HG03066 (cell line): ENCODE measurements around the gene ASIC3.

ENCODE experiments used
- ATAC-seq: cut with Tn5 transposase; IDR thresholded peaks from one replicate; pipeline ENCODE4 v1.9.1; 2021; ENCODE audit warnings: low read depth; ENCODE audit not compliant: unreplicated experiment

The ASIC3 gene

DNA sequence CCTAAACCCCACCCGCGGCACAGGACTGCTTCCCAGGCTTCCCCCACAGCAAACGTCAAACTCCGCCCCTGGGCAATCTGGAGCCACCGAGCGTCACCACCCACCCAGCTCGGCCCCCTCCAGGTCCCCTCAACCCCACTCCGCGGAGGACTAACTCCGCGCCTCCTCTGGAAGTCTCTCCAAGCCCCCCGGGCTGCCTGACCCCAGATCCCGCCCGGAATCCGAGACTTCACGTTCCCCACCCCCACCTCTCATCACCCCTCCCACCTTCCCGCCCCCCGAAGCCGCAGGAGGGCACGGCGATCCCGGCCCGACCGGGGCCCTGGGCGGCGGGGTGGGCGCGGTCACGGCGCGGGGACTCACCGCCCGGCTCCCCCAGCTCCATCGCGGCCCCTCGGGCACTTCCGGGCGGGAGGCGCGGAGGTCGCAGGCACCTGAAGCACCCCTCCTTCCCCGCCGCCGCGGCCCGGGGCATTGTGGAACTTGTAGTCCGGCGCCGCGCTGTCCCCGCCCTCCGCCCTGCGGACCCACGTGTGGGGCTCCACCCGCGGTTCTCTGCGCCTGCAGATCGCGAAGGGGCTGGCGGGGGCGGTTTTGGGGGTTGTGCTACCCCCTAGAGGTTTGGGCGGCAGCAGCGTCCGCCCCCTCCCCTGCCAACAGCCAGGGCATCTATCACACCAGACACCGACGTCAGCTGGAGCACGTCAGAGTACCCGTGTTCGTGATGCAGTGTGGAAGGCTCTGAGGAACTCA is 34.9 kb downstream of the ASIC3 start, which contains the start of gene TMUB1:
Gene TMUB1, minus strand, starts transcription at position 423 of the 753 bp plus-strand sequence. CDS start 930 bp downstream, outside the sequence.
- peak; percentile 42 for ATAC-seq

DNA sequence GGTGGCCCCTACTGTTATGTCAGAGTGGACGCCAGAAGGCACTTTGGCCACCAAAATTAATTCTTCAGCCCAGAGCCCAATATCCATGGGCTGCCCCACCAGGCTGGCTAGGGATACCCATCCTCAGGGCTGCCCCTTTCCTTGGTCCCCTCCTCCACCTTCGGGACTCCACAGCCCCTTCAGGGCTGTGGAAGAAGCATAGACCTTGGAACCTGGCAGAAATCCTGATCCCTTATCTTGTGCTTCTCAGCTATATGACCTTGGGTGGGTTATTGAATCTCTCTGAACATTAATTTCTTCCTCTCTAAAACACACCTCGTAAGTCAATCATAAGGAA is 35.5 kb downstream of the ASIC3 start:
- ATAC-seq = no peak

DNA sequence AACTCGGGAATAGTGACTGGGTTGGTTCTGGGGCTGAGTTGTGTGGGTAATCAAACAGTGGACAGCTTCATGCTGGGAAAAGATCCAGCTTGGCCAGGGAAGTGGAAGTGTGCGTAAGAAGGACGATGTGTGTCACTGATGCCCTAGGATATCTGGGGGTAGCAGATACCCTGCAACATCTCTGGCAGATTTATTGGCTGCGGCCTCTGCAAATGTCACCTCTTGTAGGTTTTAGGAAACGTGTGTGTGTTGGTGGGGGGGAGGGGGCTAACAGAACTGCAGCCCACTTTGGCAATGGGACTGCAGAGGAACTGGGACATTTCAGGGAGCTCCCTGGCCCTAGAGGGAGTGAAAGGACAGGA is 37.0 kb downstream of the ASIC3 start:
- ATAC-seq = no peak

DNA sequence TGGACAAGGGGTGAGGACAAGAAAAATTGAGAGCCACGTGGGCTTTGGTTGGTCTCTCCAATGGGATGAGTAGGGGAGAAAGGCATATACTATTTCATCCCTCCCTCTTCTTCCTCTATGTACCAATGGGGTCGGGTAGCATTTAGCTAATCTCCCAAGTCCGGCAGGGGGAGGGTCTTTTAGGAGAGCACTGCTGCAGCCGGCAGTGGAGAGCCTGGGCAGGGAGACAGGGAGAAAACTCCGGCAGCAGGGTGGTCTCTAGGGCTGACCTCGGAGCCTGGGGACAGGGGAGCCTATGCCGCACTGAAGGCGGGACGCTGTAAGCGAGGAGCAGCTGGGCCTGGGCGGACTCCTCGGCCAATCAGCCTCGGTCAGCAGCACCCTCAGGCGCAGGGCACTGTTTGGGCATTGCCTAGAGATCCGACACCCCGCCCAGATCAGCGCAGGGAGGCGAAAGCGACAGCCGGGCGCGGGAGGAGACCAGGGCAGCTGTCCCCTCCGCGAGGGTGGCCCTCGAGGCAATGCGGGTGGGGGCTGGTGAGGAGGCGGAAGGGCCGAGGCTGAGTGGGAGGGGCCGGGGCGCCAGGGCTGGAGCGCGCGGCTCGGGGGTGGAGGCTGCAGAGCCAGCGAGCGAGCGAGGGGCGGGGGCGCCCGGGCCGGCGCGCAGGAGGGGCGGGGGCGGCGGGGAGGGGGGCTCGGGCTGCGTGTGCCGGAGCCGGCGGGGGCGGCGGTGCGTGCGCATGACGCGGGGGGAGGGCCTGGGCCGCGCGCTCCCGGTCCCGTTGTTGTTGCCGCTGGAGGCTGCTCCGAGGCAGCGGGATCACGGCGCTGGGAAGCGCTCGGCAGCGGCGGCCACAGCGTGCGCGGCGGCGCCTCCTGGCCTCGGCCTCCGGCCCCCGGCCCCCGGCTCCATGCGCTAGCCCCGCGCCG is 37.6 kb downstream of the ASIC3 start, which contains the start of gene AGAP3:
Gene AGAP3, plus strand, starts transcription at position 785 of the 930 bp plus-strand sequence. CDS start 267 bp downstream, outside the sequence.
- ATAC-seq = peak; percentile 45

DNA sequence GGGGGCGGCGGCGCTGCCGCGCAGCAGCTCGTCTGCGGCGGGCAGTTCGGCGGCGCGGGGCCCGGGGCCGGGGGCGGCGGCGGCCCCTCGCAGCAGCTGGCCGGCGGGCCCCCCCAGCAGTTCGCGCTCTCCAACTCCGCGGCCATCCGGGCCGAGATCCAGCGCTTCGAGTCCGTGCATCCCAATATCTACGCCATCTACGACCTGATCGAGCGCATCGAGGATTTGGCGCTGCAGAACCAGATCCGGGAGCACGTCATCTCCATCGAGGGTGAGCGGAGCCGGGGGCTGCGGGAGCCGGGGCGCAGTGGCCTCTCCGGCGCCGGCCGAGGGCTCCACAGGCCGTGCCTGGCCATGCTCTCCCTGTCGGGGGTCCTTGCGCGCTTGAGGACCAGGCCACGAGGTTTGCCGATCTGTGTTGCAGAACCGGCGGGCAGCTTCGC is 38.5 kb downstream of the ASIC3 start:
- ATAC-seq = no peak

DNA sequence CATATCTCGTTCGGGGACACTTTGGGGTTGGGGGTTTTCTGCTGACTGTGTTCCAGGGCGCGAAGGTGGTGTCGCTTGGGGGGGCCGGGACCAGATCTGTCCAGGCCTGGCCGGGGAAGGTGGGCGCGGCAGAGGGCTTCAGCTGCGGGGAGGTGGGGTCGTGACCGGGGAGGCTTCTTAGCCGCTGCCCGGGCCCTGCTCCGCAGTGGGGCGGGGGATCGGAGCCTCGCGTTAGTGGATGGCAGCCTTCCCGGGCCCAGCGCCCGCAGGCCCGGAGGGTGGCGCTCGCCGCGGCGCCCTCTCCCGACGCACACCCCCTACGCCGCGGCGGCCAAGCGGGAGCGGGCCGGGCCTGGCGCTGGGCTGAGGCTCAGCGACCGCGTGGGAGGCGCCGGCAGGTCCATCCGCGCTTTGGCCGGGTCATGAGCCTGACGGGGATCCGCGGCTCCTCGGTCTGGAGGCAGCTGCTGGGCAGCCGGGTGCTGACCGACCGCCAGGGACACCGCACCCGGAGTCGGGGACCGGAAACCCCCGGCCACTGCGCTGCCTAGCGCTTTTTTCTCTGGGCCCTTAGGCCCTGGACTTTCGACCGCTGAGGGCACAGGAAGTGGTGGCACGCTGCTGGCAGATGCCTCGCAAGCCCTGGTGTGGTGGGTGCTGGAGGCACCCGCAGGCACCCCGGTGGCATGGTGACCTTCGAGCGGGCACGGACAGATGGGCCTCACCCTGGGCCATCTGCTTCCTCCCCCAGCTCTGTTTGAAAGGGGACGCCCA is 39.1 kb downstream of the ASIC3 start:
- ATAC-seq = no peak

DNA sequence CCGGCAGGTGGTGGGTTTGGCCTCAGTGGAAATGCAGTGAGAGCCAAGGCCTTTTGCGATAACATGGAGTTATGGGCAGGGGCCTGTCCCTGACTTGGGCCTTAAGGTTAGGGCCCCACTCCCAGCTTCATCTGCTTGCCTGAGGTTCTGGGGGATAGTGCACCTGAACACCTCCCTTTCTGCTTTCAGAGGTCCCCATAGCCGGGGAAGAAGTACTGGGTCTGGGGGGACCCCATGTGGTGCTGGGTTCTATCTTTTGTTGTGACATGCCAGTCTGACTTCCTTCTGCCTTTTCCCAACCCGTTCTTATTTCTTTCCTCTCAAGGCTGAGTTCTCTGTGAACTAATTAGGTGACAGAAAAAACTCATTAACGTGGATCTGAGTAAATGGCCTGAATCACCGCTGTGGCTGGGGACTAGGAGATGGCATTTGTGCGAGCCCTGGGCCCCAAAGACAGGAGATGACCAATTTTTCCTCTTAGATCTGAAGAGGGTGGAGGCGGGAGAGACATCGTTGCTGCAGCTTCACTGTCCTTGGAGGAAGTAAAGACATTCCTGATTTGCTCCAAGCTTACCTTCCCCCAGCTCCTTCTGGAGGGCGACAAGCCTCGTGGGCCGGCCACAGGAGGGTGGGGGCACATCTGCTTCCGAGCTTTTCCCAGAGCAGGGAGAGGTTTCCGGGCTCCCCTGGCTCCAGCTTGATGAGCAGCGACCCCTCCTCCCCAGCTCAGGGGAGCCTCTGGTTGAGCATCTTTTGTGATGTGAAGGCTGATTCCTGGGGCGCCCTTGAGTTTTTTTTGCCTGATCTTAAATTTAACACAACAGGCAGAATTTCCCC is 39.9 kb downstream of the ASIC3 start:
- ATAC-seq = no peak

DNA sequence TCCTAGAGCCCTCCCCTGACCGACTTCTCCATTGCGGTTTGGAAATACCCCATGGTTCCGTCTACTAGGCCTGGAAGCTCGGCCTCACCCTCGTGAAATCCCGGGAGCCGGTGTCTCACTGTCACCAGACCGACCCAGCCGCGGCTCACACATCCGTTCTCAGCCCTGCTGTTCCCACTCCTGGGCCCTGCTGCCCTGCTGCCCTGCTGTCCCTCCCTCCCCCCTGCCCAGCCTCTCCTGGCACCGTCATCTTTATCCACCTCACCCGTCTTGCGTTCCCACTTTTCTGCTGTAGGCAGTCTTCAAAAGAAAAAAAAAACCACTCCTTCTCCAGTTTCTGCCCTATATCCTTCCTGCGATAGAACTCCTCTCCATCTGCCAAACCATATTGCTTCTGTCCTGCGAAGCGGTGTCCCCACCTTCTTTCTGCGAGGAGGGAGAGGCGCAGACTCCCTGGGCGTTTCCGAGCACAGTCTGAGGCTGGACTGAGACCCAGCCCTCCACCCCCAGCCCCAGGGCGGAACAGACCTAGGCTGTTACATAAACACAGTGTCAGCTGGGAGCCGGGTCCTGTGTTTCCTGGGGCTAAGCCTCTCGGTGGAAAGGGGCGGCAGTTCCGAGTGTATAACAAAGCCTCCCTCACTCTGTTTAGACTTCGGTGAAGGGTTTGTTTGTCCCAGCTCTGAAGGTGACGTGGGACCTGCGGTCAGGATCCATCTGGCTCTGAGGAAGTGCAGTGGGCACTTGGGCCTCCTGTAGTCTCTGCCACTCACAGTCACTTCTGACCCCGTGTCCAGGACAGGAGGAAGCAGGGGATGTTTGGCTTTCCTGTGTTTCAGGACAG is 40.7 kb downstream of the ASIC3 start:
- no peak for ATAC-seq

DNA sequence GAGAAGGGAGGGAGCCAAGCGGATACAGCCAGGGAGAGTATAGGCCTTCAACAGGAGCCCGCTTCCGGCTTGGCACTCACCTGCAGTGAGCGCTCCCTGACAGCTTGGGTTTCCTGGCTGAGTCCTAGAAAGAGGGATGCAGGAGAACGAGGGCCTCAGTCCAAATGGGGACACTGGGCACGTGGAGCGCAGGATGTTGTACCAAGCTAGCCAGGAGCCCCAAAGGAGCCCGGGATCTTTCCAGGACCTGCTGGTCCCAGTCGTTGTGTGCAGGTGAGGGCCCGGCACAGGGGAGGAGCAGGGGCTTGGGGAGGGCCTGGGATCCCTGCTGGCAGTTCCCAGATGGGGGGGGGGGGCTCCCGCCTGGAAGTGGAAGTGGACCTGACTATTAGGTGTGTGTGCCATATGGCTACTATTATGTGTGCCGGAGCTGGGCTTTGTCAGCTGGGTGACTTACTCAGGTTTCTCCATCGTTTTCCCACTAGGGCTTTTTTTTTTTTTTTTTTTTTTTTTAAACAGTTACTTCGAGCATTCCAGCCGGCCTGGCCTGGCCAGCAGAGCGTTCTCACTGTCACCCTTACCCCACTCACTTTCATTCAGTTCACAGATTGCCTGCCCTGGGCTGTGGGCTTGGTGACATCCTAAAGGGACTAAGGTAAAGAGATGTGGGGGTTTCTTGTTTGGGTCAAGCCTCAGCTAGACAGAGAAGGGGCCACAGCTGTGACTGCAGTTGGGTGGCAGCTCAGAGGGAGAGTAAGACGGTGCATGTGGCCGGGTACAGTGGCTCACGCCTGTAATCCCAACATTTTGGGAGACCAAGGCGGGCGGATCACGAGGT is 41.8 kb downstream of the ASIC3 start:
- ATAC-seq = no peak

DNA sequence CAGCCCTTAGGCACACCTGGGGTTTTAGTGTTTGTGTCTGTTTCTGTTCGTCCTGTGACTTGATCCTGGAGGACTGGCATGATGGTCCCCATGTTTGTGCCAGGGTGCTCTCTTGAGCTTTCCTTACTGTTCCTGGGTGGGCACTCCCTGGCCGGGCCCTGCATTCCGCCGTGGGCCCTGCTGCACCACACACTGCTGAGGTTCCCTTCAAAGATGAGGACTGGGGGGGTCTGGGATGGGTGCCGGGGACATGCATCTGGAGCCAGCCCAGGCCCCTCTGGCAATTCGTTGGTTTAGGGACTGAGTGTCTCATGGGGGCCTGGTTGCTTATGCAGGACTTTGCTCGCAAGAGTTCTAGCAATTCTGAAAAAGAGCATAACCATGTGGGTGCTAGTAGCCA is 42.7 kb downstream of the ASIC3 start:
- no peak for ATAC-seq

DNA sequence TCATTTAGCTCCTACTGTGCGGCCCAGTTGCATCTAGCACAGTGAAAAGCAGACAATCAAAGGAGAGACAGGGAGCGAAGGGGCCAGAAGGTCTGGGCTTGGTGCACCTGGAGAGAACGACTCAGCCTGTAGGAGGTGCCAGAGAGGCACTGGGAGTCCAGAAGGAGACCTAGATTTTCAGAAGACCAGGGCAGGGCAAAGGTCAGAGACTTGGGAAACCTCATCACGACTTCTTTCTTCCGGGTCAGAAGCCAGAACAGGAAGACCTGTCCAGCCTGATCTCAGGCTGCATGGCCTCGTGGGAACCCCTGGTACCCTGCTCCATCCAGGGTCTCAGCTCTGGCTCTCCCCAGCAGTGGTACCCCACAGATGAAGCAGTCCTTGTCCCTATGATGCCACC is 43.1 kb downstream of the ASIC3 start:
- no peak for ATAC-seq

DNA sequence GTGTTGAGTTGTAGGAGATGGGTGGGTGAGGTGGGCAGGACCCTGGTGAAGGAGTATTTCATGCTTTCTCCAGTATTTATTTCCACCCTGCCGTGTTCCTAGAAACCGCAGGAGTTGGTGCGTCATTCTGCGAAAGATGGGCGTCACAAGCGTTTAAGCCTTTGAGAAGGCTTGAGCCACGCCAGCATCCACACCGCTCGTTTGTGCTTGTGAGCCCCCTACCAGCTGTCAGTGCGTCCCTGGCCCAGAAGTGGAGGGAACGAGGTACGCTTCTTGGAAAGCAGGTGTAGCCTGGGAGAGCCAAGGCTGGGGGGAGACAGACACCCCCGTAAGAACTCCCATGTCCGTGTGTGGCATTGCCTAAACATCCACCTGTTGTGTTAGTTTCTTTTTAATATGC is 43.7 kb downstream of the ASIC3 start:
- no peak for ATAC-seq

DNA sequence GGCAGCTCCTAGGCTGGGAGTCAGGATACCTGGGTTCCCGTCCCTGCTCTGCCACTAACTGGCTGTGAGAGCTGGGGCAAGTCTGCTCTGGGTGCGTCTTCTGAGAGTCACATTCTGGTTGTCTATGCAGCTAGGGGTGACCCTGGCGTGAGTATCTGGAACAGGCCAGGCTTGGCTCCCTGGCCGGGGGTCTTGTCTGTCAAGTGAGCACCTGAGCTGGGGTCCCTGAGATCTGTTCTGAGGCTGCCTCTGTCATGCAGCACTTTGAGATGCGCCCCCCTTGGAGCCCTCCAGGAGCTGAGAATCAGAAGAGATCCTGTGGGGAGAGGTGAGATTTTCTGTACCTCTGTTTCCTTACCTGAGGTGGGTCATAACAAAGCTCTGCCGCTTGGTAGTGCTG is 45.4 kb downstream of the ASIC3 start:
- ATAC-seq = no peak

DNA sequence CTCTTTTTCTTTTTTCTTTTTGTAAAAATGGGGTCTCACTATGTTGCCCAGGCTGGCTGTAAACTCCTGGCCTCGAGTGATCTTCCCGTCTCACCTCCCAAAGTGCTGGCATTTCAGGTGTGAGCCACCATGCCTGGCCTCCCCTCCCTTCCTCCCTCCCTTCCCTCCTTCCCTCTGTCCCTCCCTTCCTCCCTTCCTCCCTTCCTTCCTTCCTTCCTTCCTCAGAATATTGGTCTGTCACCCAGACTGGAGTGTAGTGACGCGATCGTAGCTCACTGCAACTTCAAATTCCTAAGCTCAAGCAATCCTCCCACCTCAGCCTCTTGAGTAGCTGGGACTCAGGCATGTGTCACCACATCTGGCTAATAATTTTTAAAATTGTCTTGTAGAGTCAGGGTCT is 46.3 kb downstream of the ASIC3 start:
- no peak for ATAC-seq

DNA sequence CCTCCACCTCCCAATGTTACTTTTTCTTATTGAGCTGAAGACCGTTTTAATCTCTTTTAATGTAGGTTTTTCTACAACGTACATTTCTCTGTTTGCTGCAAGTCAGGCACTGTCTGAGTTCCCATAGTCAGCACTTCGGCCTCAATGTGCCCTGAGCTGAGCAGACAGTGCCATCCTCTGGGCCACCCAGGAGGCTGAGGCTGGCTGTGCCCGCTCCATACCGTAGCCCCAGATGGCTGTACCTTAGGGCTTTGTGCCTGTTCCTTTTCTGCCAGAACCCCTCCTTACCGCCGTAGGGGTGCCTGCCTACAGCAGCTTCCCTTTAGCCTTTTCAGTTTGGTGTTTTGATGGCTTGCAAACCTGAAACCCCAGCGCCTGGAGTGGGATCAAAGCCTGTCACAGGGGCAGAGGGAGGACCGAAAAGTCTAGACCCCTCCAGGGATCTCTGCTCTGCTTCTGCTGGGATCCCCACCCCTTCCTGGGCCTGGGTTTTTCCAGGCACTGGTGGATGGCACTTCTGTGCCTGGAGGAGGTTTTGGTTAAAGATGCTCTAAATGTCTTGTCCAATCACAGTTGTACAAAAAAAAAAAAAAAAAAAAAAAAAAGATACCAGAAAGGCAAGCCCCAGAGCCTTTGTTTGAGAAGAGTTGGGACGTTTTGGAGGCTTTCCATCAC is 46.9 kb downstream of the ASIC3 start:
- no peak for ATAC-seq

DNA sequence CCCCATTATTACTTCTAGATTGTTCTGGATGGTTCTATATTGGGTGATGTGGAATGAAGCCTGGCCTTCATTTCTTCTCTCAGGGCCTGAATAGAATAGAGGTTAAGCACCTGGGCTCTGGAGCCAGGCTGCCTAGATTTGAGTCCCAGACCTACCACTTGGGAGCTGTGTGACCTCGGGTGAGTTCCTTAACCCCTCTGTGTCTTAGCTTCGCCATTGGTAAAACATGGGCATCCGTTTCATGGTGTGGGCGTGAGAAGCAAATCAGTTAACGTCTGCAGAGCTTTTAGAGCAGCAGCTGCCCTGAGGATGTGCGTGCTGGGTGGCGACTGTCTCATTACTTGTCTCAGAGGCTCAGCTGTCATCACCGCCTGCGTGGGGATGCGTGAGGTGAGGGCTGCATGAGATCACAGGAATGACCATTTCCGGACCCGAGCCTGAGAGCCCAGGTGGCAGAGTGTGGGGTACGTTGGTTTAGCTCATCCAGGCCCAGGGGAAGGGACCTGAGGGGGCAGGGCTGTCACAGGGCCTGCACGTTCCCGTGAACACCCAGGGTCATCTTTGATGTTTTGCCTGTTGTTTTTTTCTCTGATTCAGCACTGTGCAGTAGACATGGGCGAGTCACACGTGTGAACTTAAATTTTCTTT is 47.6 kb downstream of the ASIC3 start:
- no peak for ATAC-seq

DNA sequence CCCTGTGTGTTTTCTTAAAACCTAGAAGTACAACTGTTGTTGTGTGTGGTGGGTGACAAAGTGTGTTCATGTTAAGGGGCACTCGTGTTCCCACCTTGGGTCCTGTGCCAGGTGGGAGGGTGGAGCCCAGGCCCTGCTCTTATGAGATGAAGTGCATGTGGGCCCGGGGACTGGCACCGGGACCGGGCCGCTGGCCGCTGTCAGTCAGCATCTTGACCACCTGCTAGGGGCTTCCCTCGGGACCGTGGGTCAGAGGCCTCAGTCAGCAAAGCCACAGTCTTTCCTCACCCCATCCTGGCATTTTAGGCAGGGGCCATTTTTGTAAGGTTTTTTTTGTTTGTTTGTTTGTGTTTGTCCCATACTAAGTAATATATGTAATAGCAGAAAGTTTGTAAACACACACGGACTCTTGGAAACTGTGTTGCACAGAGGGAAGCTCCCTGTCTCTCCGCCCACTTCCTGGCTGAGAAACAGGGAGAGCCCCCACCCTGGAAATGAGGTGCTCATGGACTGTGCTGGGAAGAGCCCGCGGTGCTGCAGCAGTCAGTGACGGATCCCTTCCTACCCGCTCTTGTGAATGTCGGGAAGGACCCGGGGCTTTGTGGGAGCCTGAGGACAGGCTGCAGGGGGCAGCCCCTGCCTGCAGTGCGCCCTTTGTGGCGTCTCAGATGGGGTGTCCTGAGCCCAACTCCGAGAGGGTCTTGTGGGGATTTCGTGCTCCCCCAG is 51.3 kb downstream of the ASIC3 start:
- no peak for ATAC-seq
